ENCODE results near the gene CTSA. TPM values are rescaled to one million over a fixed set of nuclear protein-coding genes. Genes with fewer than 3 reads are reported as not detected.

The CTSA gene
- total RNA-seq, 2 donors from 2014 or later = 41.0 to 43.8 TPM

DNA sequence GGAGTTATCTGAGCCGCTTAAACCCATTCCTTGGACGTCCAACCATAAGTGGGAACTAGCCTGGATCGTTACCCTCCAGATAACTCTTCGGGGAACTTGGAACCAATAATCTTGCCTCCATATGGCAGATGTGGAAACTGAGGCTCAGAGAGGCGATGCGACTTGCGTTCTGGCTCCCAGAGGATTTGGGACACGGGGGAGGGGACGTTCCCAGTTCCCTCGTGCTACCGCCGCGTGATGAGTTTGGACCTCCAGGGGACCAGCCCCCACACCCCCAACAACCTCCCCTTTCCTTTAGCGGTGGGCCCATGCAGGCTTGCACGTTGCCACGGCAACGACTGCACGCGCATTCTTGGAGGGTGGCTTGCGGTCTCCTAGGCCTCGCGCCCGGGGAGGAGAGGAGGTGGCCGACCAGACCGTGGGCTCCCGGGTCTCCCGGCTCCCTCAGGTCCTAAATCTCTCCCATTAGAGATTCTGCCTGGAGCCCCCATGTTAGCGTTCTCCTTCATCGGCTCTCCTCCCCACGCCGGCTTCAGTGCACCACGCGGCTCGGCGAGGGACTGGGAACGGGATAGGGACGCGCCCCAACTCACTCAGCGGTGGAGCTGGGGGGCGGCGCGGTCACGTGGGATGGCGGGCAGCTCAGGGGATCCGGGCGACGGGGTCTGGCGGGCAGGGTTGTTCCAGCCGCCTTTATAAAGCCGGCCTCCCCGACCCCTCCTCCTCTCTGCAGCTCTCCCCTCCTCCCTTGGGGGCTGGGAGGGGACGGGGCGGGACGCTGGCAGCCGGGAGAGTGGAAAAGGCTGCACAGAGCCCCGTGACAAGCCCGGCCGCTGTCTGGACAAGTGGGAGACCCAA is 20.6 kb downstream of the CTSA start, which contains the start of gene PLTP:
Gene PLTP, minus strand, starts transcription at position 670 of the 858 bp plus-strand sequence. CDS start 703 bp downstream, outside the sequence.
- Histone ChIP-seq H3K4me1 (peaks cover 18% of the 10 kb centered on the region), H3K9me3 (no peaks in the 10 kb centered on the region), H3K4me3 (peak within 1 kb of the TSS; percentile 8 to 44), H3K27ac (peak within 1 kb of the TSS; percentile 75 to 87 (median 84)), H3K36me3 (replicated peaks in 1 of 2; ENCODE audit: insufficient read depth in 1 of 2, low read depth in 2 of 2) (peaks cover 0 to 2% of the 10 kb centered on the region in 2 donors), H3K27me3 (no peaks in the 10 kb centered on the region)
- TF ChIP-seq POLR2A (IDR thresholded peaks at IDR 0.05) = peak; percentile 66 to 91 (median 79)
- TF ChIP-seq, protein P1, sequence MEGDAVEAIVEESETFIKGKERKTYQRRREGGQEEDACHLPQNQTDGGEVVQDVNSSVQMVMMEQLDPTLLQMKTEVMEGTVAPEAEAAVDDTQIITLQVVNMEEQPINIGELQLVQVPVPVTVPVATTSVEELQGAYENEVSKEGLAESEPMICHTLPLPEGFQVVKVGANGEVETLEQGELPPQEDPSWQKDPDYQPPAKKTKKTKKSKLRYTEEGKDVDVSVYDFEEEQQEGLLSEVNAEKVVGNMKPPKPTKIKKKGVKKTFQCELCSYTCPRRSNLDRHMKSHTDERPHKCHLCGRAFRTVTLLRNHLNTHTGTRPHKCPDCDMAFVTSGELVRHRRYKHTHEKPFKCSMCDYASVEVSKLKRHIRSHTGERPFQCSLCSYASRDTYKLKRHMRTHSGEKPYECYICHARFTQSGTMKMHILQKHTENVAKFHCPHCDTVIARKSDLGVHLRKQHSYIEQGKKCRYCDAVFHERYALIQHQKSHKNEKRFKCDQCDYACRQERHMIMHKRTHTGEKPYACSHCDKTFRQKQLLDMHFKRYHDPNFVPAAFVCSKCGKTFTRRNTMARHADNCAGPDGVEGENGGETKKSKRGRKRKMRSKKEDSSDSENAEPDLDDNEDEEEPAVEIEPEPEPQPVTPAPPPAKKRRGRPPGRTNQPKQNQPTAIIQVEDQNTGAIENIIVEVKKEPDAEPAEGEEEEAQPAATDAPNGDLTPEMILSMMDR (IDR thresholded peaks at IDR 0.05) = no peak
- intact Hi-C loops (cut with DNase I) = no loop called here
- WGBS, 2 donors = 0 to 1% methylated on average over 4 to 57 of the region's 58 CpGs
- ATAC-seq (peak; percentile 24), DNase-seq (peak; percentile 65 to 75 (median 73))

DNA sequence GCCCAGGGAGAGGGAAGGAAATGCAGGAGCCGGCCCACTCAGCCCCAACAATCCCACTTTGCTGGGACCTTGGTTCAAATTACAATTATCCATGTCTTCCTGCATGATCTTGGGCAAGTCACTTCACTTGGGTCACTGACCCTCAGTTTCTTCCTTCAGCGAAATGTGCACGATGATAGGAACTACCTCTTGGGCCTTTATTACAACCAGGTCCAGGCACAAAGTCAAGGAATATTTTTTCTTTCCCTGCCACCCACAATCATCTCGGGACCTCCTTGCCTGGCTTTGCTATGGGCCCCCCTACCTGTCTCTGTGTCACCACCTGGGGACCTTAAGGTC is 21.2 kb downstream of the CTSA start:
- Histone ChIP-seq H3K9me3 (no peaks in the 10 kb centered on the region), H3K36me3 (replicated peaks in 1 of 2; ENCODE audit: insufficient read depth in 1 of 2, low read depth in 2 of 2) (peaks cover 0 to 2% of the 10 kb centered on the region in 2 donors), H3K27ac (peak overlapping the region; percentile 75 to 87 (median 84)), H3K4me3 (peak overlapping the region in 1 of 2 donors; percentile 44), H3K4me1 (peaks cover 18% of the 10 kb centered on the region), H3K27me3 (no peaks in the 10 kb centered on the region)
- 27 to 29% methylated on average over 4 of the region's 4 CpGs for WGBS, 2 donors
- intact Hi-C loops (cut with DNase I) = no loop called here
- DNase-seq (no peak), ATAC-seq (no peak)
- no peak for TF ChIP-seq POLR2A (IDR thresholded peaks at IDR 0.05)
- TF ChIP-seq, protein P1 (IDR thresholded peaks at IDR 0.05) = no peak

DNA sequence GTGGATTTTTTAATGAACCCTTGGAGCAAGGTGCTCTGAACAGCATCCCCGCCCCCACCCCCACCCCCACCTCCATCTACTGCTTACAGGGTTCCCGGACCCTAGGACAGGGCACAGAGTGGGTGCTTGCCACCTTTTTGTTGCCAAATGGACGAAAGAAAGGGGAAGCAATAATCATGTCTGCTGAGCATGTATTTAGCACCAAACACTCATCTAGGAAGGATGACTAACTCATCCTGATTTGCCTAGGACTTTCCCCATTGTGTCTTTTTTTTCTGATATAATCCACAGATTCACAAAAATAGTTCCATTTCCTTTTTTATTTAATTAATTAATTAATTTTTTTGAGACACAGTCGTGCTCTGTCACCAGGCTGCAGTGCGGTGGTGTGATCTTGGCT is 22.0 kb downstream of the CTSA start:
- intact Hi-C loops (cut with DNase I) = no loop called here
- Histone ChIP-seq H3K4me1 (peaks cover 18% of the 10 kb centered on the region), H3K27ac (no peak overlapping the region), H3K27me3 (no peaks in the 10 kb centered on the region), H3K4me3 (no peak overlapping the region), H3K36me3 (replicated peaks in 1 of 2; ENCODE audit: insufficient read depth in 1 of 2, low read depth in 2 of 2) (no peaks in the 10 kb centered on the region), H3K9me3 (no peaks in the 10 kb centered on the region)
- 52 to 58% methylated on average over 3 to 5 of the region's 5 CpGs for WGBS, 2 donors
- ATAC-seq (no peak), DNase-seq (no peak)
- no peak for TF ChIP-seq POLR2A (IDR thresholded peaks at IDR 0.05)
- TF ChIP-seq, protein P1 (IDR thresholded peaks at IDR 0.05) = no peak

DNA sequence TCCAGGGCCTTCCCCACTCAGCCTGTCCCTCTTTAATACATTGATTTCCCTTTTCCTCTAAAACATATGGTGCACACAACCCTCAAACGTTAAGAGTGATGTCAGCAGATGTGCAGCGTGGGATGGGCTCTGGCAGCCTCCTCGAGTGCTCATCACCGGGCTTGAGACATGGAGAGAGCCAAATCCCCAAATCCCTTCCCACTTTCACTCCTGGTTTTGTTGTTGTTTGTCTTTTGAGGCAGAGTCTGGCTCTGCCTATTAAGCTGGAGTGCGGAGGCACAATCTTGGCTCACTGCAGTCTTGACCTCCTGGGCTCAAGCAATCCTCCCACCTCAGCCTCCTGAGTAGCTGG is 26.6 kb downstream of the CTSA start:
- DNase-seq (peak in 1 of 4 donors; percentile 36), ATAC-seq (no peak)
- H3K36me3 ChIP-seq (replicated peaks in 1 of 2; ENCODE audit: insufficient read depth in 1 of 2, low read depth in 2 of 2) = no peaks in the 10 kb centered on the region
- 78 to 84% methylated on average over 5 of the region's 5 CpGs for WGBS, 2 donors
- no peaks in the 10 kb centered on the region for H3K27me3 ChIP-seq
- peak overlapping the region in 2 of 4 donors; percentile 28 to 51 for H3K27ac ChIP-seq
- no peaks in the 10 kb centered on the region for H3K4me1 ChIP-seq
- no peaks in the 10 kb centered on the region for H3K9me3 ChIP-seq
- intact Hi-C loops (cut with DNase I) = no loop called here
- TF ChIP-seq POLR2A (IDR thresholded peaks at IDR 0.05) = no peak
- TF ChIP-seq, protein P1 (IDR thresholded peaks at IDR 0.05) = no peak
- no peak overlapping the region for H3K4me3 ChIP-seq

Measured in body of pancreas (tissue), 4 donors.